ENCODE results near the gene TRIM9.

The TRIM9 gene

DNA sequence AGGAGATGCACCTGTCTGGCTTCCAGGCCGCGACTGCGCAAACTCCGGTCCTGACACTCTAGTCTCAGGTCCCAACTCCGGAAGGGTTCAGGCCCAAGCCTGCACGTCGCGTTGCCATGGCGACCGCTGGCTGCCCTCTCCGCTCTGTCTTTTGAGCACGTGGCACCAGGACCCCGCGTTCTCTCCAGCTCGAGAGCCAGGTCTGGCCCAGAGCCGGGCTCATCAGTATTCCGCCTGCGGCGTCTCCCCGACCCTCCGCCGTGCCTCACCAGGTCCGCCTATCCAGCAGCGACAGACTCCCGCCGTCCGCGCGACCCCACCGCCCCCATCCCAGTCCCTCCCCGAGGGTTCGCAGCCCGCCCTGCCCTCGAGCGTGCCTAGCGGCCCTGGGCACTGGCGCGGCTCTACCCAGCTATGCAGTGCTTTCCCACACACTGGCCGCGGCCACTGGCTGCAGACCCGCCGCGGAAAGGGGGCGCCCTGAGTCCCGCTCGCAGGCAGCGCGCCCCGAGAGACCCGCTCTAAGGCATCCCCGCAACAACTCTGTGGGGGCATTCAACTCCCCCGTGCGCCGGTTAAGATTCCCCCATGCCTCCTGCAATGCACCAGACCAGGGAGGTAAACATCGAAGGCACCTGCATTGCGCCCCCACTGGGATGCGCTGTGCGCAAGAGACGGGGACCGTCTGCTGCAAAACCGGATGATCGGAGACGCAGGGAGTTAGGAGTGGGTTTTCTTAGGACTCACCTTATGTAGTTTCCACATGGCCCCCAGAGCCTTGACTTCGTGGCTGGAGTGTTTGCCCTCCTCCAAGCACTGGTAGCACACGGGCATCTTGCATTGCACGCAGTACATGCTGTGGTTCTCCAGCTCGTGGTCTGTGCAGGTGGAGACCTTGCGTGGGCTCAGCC, 1.3 kb downstream of the TRIM9 start:
- DNase-seq, result no peak

DNA sequence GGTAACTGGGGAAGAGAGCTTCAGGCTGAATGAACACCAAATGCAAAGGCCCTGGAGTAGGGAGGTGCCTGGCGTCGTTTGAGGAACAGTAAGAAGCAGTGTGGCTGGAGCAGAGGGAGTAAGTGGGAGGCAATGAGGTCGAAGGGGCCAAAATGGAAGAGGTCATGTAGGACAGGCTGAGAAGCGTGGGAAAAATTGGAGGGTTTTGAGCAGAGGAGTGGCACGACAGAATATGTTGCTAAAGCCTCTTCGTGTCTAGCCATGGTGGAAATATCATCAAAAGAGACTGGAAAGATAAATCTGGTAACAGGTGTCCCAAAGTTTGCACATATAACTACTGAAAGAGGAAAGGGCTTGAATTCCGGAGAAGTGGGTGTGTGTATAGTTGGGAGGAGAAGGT, 1.9 kb downstream of the TRIM9 start:
- DNase-seq, result no peak

DNA sequence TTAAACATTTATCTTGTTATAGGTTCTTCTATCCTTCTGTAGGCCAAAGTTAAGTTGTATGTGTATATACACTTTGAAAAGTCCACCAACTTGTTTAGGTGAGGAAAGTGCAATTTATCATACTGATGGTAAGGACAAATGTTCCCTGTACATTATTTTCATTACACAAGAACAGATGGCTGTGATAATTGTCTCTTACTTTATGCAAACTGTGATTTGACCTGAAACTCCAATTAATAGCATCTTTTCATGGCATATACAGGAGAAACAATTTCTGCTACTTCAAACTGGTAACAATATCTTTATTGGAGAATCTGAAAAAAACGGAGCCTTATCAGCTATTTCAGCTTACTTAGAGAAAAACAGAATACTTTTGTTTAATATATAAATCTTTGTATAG, 5.6 kb downstream of the TRIM9 start:
- no peak for DNase-seq

DNA sequence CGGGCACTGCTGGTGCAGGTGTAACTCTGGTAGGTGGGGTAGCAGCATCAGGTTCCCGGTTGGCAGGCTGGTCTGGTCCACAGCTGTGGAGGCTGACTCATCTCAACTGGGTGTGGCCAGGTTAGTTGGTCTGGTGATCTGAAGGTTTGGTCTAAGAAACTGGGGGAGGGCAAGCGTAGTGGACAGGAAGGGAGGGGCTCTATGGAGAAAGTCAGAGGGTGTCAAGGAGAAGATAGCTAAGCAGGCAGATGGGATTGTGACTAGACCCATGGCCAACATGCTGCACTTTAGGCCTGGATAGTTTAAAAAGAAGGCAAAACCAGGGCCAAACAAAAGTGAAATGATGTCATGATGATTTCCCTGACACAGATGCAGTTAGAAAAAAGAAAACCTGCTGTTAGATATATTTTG, 7.9 kb downstream of the TRIM9 start:
- no peak for DNase-seq

DNA sequence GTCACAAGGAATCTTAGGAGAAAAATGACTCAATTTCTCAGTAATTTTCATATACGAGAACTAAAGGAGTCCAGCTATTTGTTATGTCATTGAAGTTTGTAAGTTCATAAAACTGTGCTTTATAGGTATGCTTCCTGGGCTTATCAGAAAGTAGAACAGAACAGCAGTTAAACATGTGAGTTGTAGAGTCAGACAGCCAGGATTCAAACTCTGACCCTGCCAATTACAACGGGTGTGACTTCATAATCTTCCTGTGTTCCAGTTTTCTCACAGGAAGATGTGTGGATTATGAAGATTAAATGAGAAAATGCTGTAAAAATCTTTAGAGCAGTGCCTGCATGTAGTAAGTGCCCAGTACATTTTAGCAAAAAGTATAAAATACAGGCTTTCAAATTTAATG, 8.9 kb downstream of the TRIM9 start:
- DNase-seq, result no peak

- no peak for DNase-seq
Measured at GRCh38 chr14:51084962-51085361, 9.9 kb downstream of the TRIM9 start.

DNA sequence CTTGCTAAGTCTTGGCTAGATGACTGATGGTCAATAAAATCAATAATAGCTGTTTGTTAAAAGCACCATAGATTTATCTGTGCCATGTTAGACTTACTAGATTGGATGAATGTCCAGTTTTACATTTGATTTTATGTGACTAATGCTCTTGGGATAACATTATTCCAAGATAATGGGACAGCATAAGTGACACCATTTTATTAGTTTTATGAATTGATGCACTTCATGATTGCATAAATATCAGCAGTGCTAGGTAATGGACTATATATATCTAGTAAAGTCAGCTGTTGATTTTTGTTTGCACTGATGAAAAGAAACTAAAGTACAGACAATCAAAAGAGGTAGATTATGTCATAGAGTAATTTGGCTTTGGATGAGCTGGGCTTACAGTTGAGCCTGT, 10.4 kb downstream of the TRIM9 start:
- DNase-seq, result no peak

- DNase-seq, result peak; percentile 30
Measured at GRCh38 chr14:51082349-51082748, 12.6 kb downstream of the TRIM9 start.

- no peak for DNase-seq
Measured at GRCh38 chr14:51081712-51082111, 13.2 kb downstream of the TRIM9 start.

DNA sequence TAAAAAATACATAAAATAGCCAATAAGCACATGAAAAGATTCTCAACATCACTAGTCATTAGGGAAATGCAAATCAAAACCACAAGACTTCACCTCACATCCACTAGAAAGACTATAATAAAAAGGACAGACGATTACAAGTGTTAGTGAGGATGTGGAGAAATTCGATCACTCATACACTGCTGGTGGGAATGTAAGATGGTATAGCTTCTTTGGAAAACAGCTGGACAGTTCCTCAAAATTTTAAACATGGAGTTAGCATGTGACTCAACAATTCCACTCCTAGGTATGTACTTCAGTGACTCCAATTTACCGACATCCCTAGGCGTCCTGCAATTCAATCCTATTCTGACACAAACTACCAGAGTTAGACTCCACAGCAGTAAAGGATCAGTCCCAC, 13.7 kb downstream of the TRIM9 start:
- DNase-seq, result no peak

DNA sequence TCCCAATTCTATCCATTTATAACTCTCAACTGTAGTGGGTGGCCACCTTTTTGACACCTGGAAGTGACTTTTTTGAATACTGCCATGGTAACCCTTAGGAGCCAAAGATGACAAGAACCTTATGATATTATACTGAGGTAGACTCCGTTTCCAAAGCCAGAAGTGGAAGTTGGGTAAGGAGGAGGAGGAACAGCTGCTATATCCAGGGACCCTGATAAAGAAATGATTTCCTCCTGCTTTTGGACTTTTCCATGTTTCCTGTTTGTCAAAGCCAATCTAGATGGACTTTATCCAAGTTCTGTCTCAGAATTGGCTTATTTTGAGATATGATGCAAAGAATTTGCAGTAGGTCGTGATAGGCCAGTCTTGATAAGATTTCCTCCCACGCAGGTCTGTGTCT, 14.3 kb downstream of the TRIM9 start:
- no peak for DNase-seq

DNA sequence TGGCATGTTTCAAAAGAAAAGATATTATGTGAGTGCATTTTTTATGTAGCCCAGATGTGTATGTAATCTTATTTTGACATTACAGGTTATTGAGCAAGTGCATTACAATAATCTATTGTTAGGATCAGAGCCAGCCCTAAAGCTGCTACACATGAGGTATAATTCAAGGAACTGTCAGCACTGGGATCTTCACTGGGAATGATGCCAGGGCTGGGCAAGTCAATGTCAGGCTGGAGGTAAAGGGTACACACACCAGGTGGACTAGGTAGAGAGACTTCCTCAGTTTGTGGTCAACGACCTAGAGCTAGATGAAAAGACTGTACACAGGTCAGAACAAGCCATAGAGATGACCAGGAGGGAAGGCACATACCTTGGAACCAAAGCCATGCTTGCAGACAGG, 15.4 kb downstream of the TRIM9 start:
- DNase-seq, result no peak

- DNase-seq, result no peak
Measured at GRCh38 chr14:51079085-51079484, 15.8 kb downstream of the TRIM9 start.

DNA sequence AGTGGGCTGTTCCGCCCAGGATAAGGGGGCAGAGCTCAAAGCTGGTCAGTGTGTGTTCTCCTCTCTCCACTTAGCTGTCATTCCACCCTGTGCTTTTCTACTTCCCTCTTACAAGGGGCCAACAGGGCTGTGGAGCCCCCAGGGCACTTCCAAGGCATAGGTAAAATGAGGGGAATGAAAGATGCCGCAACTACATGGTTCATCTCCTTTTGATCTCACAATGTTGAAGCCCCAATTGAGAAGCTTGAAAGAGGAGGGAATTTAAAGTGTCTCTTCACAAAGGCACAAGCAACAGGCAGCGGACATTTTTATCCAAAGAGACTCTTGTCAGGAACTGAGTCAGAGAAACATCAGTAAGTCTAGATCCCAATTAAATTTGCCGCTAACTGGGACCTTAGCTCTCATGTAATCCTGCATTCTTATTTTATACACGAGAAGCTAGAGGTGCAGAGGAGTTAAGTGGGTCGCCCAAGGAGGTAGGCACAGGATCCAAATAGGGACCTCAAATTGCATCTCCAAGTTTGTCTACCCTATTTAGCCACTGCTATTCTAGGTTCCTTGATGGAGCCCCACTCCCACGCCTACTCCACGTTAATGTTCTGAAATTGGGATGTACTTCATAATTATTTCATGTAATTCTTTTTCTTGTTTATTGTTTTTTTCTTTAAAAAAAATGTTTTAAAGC, 20.1 kb downstream of the TRIM9 start:
- DNase-seq, result no peak

GRCh38 chr14:51073731-51074130, 21.2 kb downstream of the TRIM9 start:
- no peak for DNase-seq

- DNase-seq, result no peak
Measured at GRCh38 chr14:51072976-51073375, 21.9 kb downstream of the TRIM9 start.

- DNase-seq, result peak; percentile 10
Measured at GRCh38 chr14:51071857-51072256, 23.0 kb downstream of the TRIM9 start.

DNA sequence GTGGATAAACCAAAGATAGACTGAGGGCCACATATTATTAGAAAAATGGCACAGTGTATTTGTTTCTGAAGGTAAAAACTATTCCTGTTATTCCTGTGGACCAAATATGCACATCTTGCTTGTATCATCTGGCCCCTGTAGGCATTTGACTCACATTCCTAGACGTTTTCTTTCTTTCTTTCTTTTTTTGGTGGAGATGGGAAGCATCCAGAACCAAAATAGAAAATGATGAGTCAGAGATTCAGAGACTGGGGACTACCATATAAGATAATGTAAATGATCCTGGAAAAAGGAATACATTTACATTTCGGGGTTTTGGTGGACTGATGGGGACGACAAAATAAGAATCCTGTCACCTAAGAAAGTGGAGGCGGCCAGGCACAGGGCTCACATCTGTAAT, 24.2 kb downstream of the TRIM9 start:
- peak; percentile 67 for DNase-seq

GRCh38 chr14:51069055-51069454, 25.9 kb downstream of the TRIM9 start:
- peak; percentile 42 for DNase-seq

- DNase-seq, result no peak
Measured at GRCh38 chr14:51068268-51068667, 26.6 kb downstream of the TRIM9 start.

- no peak for DNase-seq
Measured at GRCh38 chr14:51067295-51067694, 27.6 kb downstream of the TRIM9 start.

- no peak for DNase-seq
Measured at GRCh38 chr14:51066576-51066975, 28.3 kb downstream of the TRIM9 start.

DNA sequence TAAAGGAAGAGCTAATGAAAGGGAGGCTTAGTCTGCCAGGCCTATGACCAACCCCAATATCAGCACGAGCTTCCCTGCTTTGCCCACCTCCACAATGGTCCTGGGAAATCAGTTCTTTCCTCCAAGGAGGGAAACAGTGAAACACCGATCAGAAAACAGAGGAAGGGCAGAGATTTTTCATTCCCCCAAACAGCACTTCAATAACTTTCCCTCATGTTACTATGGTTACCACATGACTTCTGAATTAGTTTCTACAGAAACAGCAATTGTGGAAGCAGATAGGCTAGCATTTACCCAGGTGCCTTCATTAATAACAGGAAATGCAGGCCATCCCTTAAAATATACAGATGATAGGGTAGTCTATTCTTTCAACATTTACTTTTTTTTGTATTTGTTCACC, 35.9 kb downstream of the TRIM9 start:
- DNase-seq, result no peak

- no peak for DNase-seq
Measured at GRCh38 chr14:51058382-51058781, 36.5 kb downstream of the TRIM9 start.

Measured in fibroblast of skin of right biceps (primary cell).